Measurements from ENCODE around the gene SIGLEC6. TPM values are rescaled to one million over a fixed set of nuclear protein-coding genes. Genes with fewer than 3 reads are reported as not detected.

SIGLEC6 gene
- total and polyA plus RNA-seq, 2 experiments from 2014 or later: not detected

GRCh38 chr19:51542699-51543098 is 11.2 kb upstream of the SIGLEC6 start:
- no peak for DNase-seq
- H3K9me3 ChIP-seq (ENCODE audit: low read depth): no peaks in the 10 kb centered on the region
- TF ChIP-seq EZH2 (IDR thresholded peaks at IDR 0.05; ENCODE audit: insufficient read depth, poor library complexity, severe bottlenecking): no peak
- no peak for TF ChIP-seq EZH2phosphoT487 (IDR thresholded peaks at IDR 0.05; ENCODE audit: insufficient read depth, low read depth)
- no peak overlapping the region for H3K9ac ChIP-seq
- no peaks in the 10 kb centered on the region for H3K4me1 ChIP-seq (ENCODE audit: insufficient read depth)
- H3K36me3 ChIP-seq (ENCODE audit: low read depth): no peaks in the 10 kb centered on the region
- no peak overlapping the region for H3K27ac ChIP-seq
- no peak overlapping the region for H3K4me3 ChIP-seq
- H3K27me3 ChIP-seq (replicated peaks; ENCODE audit: insufficient read depth): peaks cover 4% of the 10 kb centered on the region; the same call in 1 of the 2 replicates
- in situ Hi-C loops (cut with MboI): no loop called here
- no peaks in the 10 kb centered on the region for H3F3A ChIP-seq (ENCODE audit: insufficient read depth)
- no peak overlapping the region for H3K4me2 ChIP-seq (ENCODE audit: unreplicated experiment)
- H3K9me2 ChIP-seq (ENCODE audit: insufficient read depth): no peaks in the 10 kb centered on the region
- H3K79me2 ChIP-seq (ENCODE audit: insufficient read depth): no peaks in the 10 kb centered on the region
- H2AFZ ChIP-seq: no peak overlapping the region
- 18 to 37% methylated on average over 5 of the region's 5 CpGs for WGBS, 2 experiments (ENCODE audit: low coverage in 1 of 2, low lambda C conversion rate in 2 of 2, missing lambda C conversion rate in 2 of 2)
- H4K20me1 ChIP-seq (ENCODE audit: insufficient read depth): no peaks in the 10 kb centered on the region

DNA sequence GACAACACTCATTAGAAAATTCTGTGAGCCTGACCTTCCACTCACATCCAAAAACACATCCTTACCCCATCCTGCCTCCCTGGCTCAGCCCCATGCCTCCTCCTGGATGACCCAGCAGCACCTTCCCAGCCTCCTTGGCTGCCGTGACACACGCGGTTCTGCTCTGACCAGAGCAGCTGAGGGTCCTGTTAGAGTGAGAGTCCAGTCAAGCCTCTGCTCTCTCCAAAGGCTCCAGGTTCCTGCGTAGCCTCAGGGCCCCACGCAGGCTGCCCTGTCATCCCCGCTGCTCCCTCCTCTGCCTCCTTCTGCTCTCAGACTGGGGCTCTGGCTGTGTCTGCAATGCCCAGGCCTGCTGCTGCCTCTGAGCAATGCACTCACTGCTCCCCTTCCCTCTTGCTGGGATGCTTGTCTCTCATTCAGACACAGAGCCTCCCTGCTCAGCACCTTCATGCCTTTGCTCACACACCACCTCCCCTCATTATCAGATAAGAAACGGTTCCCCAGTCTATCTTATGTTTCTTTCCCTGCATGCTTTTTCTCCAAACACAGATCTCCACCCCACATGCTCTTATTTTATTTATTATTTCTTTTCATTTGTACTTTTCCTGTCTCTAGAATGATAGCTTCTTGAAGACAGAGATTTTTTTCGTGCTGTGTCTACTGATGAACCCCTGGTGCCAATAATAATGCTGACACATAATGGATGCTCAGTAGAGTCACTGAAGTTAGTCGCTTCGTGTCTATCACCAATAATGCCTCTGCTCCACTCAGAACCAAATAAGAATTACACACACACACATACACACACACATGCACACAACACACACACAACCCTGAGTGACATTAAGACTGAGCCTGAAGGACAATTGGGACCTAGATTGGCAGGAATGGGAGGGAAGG is 10.2 kb upstream of the SIGLEC6 start:
- in situ Hi-C loops (cut with MboI): no loop called here
- no peaks in the 10 kb centered on the region for H3K9me2 ChIP-seq (ENCODE audit: insufficient read depth)
- no peaks in the 10 kb centered on the region for H3K36me3 ChIP-seq (ENCODE audit: low read depth)
- 28 to 29% methylated on average over 10 of the region's 10 CpGs for WGBS, 2 experiments (ENCODE audit: low coverage in 1 of 2, low lambda C conversion rate in 2 of 2, missing lambda C conversion rate in 2 of 2)
- no peak for TF ChIP-seq EZH2phosphoT487 (IDR thresholded peaks at IDR 0.05; ENCODE audit: insufficient read depth, low read depth)
- no peak for TF ChIP-seq EZH2 (IDR thresholded peaks at IDR 0.05; ENCODE audit: insufficient read depth, poor library complexity, severe bottlenecking)
- no peak overlapping the region for H3K4me3 ChIP-seq
- H3F3A ChIP-seq (ENCODE audit: insufficient read depth): no peaks in the 10 kb centered on the region
- DNase-seq: no peak
- H3K27ac ChIP-seq: no peak overlapping the region
- H3K9ac ChIP-seq: no peak overlapping the region
- no peaks in the 10 kb centered on the region for H4K20me1 ChIP-seq (ENCODE audit: insufficient read depth)
- no peaks in the 10 kb centered on the region for H3K79me2 ChIP-seq (ENCODE audit: insufficient read depth)
- no peak overlapping the region for H2AFZ ChIP-seq
- no peak overlapping the region for H3K4me2 ChIP-seq (ENCODE audit: unreplicated experiment)
- peaks cover 4% of the 10 kb centered on the region; the same call in 1 of the 2 replicates for H3K27me3 ChIP-seq (replicated peaks; ENCODE audit: insufficient read depth)
- H3K9me3 ChIP-seq (ENCODE audit: low read depth): no peaks in the 10 kb centered on the region
- no peaks in the 10 kb centered on the region for H3K4me1 ChIP-seq (ENCODE audit: insufficient read depth)

DNA sequence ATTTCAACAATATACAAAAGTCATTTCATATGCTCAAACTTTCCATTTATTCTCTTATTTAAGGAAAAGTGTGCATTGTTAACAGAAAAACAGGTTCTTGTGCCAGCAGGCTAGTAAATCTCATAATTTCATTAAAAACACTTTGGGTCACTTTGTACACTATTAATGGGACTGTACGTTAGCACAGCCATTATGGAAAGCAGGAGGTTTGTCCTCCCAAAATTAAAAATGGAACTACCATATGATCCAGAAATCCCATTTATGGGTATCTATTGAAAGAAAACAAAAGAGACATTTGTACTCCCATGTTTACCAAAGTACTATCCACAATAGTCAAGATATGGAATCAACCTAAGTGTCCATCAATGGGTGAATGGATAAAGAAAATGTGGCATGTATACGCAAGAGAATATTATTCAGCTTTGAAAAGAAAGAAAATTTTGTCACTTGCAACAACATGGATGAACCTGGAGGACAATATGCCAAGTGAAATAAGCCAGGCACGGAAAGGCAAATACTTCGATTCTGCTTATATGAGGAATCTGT is 8.4 kb upstream of the SIGLEC6 start:
- in situ Hi-C loops (cut with MboI): no loop called here
- 39 to 42% methylated on average over 4 of the region's 4 CpGs for WGBS, 2 experiments (ENCODE audit: low coverage in 1 of 2, low lambda C conversion rate in 2 of 2, missing lambda C conversion rate in 2 of 2)
- no peak for TF ChIP-seq EZH2 (IDR thresholded peaks at IDR 0.05; ENCODE audit: insufficient read depth, poor library complexity, severe bottlenecking)
- TF ChIP-seq EZH2phosphoT487 (IDR thresholded peaks at IDR 0.05; ENCODE audit: insufficient read depth, low read depth): no peak

GRCh38 chr19:51535535-51535934 is 4.1 kb upstream of the SIGLEC6 start:
- H3F3A ChIP-seq (ENCODE audit: insufficient read depth): no peaks in the 10 kb centered on the region
- 18 to 35% methylated on average over 1 of the region's 1 CpG for WGBS, 2 experiments (ENCODE audit: low coverage in 1 of 2, low lambda C conversion rate in 2 of 2, missing lambda C conversion rate in 2 of 2)

More for the DNA sequence above, 8.4 kb upstream of the SIGLEC6 start:
- Histone ChIP-seq H3K9ac (no peak overlapping the region), H3K9me2 (ENCODE audit: insufficient read depth) (no peaks in the 10 kb centered on the region), H3K27ac (no peak overlapping the region), H3K4me1 (ENCODE audit: insufficient read depth) (no peaks in the 10 kb centered on the region), H3K79me2 (ENCODE audit: insufficient read depth) (no peaks in the 10 kb centered on the region), H2AFZ (no peak overlapping the region), H3K9me3 (ENCODE audit: low read depth) (no peaks in the 10 kb centered on the region), H3F3A (ENCODE audit: insufficient read depth) (no peaks in the 10 kb centered on the region), H3K36me3 (ENCODE audit: low read depth) (no peaks in the 10 kb centered on the region), H3K4me2 (ENCODE audit: unreplicated experiment) (no peak overlapping the region), H3K4me3 (no peak overlapping the region), H3K27me3 (replicated peaks; ENCODE audit: insufficient read depth) (peaks cover 8% of the 10 kb centered on the region; the same call in 1 of the 2 replicates), H4K20me1 (ENCODE audit: insufficient read depth) (no peaks in the 10 kb centered on the region)
- DNase-seq: no peak

More at GRCh38 chr19:51535535-51535934, 4.1 kb upstream of the SIGLEC6 start:
- 0 out of 2 replicates have a peak, but pooled peaks cover 13% of the 10 kb centered on the region for H3K27me3 ChIP-seq (replicated peaks; ENCODE audit: insufficient read depth)
- H3K4me3 ChIP-seq: no peak overlapping the region
- H3K9me2 ChIP-seq (ENCODE audit: insufficient read depth): no peaks in the 10 kb centered on the region
- in situ Hi-C loops (cut with MboI): no loop called here
- DNase-seq: no peak
- no peaks in the 10 kb centered on the region for H3K36me3 ChIP-seq (ENCODE audit: low read depth)
- H3K27ac ChIP-seq: no peak overlapping the region
- no peak overlapping the region for H3K4me2 ChIP-seq (ENCODE audit: unreplicated experiment)
- no peaks in the 10 kb centered on the region for H4K20me1 ChIP-seq (ENCODE audit: insufficient read depth)
- no peaks in the 10 kb centered on the region for H3K4me1 ChIP-seq (ENCODE audit: insufficient read depth)
- no peaks in the 10 kb centered on the region for H3K9me3 ChIP-seq (ENCODE audit: low read depth)
- TF ChIP-seq EZH2phosphoT487 (IDR thresholded peaks at IDR 0.05; ENCODE audit: insufficient read depth, low read depth) (no peak), EZH2 (IDR thresholded peaks at IDR 0.05; ENCODE audit: insufficient read depth, poor library complexity, severe bottlenecking) (no peak)
- no peaks in the 10 kb centered on the region for H3K79me2 ChIP-seq (ENCODE audit: insufficient read depth)
- no peak overlapping the region for H3K9ac ChIP-seq
- no peak overlapping the region for H2AFZ ChIP-seq
